Hepatocyte (in vitro differentiated cells): Measurements from ENCODE around the gene FUT9.

Source experiments
- EZH2 ChIP-seq: fragments of 200-600 bp; sonication (generic); IDR thresholded peaks from 2 replicates; pipeline ENCODE4 v1.6.1; 2016; ENCODE audit warnings: antibody characterized with exemption, mild to moderate bottlenecking, borderline replicate concordance
- EZH2phosphoT487 ChIP-seq: fragments of 200-600 bp; sonication (generic); IDR thresholded peaks from one replicate; pipeline ENCODE4 v1.6.1; 2018; ENCODE audit warnings: antibody characterized with exemption, mild to moderate bottlenecking, low read depth, moderate library complexity; ENCODE audit not compliant: unreplicated experiment, severe bottlenecking
- TF ChIP-seq, protein P1 (sequence below): fragments of 200-600 bp; sonication (generic); IDR thresholded peaks from 2 replicates; pipeline ENCODE4 v1.5.1; 2016; ENCODE audit warnings: antibody characterized with exemption, mild to moderate bottlenecking; ENCODE audit not compliant: poor library complexity

DNA sequence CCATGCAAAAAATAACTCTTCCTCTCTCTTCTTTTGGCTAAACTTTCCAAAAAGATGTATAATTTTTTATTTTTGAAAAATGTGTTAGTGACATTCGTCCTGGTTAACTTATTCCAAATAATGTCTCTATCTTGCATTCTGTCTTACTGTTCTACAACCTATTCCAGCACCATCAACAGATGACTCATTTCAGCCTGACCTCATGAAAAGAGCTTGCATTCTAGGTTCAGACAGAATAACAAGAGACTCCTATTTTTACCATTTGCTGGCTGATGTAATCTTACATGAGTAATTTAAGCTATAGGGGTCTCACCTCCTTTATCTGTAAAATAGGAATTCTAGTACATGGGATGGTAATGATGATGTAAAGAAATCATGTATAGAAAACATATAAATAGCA, 109.0 kb downstream of the FUT9 start:
- TF ChIP-seq EZH2: no peak
- TF ChIP-seq, protein P1, sequence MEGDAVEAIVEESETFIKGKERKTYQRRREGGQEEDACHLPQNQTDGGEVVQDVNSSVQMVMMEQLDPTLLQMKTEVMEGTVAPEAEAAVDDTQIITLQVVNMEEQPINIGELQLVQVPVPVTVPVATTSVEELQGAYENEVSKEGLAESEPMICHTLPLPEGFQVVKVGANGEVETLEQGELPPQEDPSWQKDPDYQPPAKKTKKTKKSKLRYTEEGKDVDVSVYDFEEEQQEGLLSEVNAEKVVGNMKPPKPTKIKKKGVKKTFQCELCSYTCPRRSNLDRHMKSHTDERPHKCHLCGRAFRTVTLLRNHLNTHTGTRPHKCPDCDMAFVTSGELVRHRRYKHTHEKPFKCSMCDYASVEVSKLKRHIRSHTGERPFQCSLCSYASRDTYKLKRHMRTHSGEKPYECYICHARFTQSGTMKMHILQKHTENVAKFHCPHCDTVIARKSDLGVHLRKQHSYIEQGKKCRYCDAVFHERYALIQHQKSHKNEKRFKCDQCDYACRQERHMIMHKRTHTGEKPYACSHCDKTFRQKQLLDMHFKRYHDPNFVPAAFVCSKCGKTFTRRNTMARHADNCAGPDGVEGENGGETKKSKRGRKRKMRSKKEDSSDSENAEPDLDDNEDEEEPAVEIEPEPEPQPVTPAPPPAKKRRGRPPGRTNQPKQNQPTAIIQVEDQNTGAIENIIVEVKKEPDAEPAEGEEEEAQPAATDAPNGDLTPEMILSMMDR: no peak
- no peak for TF ChIP-seq EZH2phosphoT487
